CD8-positive, alpha-beta memory T cell (primary cell): ENCODE measurements around the gene CPAMD8. TPM values are rescaled to one million over a fixed set of nuclear protein-coding genes. Genes with fewer than 3 reads are reported as not detected.
"Not testable (repeated sequence)": the region's sequence is repeated elsewhere in the genome, so short reads cannot be mapped to it uniquely, and the experiment has no call there.

ENCODE experiments used
- CTCF ChIA-PET: fragments of 350-600 bp; sonication (Branson Sonifier 250); formaldehyde crosslinking; loops from one replicate; lab custom pipeline; 2021; ENCODE audit warnings: antibody characterized with exemption; lab: Charles Lee
- POLR2A ChIA-PET: fragments of 350-600 bp; sonication (Branson Sonifier 250); formaldehyde crosslinking; loops from one replicate; lab custom pipeline; 2021; ENCODE audit warnings: antibody characterized with exemption; lab: Charles Lee
- DNase-seq, 5 donors: peaks; one replicate each; pipeline versions ENCODE4 v3.0.0 to v3.0.0-alpha.2; 2020 to 2022; ENCODE audit warnings: mixed read lengths in 1 of 5
- H3K27ac ChIP-seq: one replicate; pipeline ENCODE4 v1.7.0; 2013; ENCODE audit warnings: low read depth, mild to moderate bottlenecking, low read length, moderate library complexity
- H3K27me3 ChIP-seq: 2 replicates; pipeline ENCODE4 v1.7.0; 2013; ENCODE audit warnings: low read length, mild to moderate bottlenecking; ENCODE audit not compliant: insufficient read depth, poor library complexity, severe bottlenecking
- H3K36me3 ChIP-seq: 2 replicates; pipeline ENCODE4 v1.7.0; 2013; ENCODE audit warnings: mild to moderate bottlenecking, low read length, moderate library complexity; ENCODE audit not compliant: insufficient read depth
- H3K4me1 ChIP-seq: 2 replicates; pipeline ENCODE4 v1.7.0; 2013; ENCODE audit warnings: mild to moderate bottlenecking, low read length, moderate library complexity; ENCODE audit not compliant: insufficient read depth
- H3K4me3 ChIP-seq: 2 replicates; pipeline ENCODE4 v1.7.0; 2013; ENCODE audit warnings: mild to moderate bottlenecking, low read length
- H3K9me3 ChIP-seq: 2 replicates; pipeline ENCODE4 v1.7.0; 2013; ENCODE audit warnings: mild to moderate bottlenecking, low read length
- H3K27ac Mint-ChIP-seq, 8 donors: one replicate each; pipeline ENCODE4 v1.8.0; 2020 to 2021; ENCODE audit warnings: mixed read lengths in 8 of 8, mild to moderate bottlenecking in 6 of 8, inconsistent platforms in 3 of 8, moderate library complexity in 3 of 8
- H3K27me3 Mint-ChIP-seq, 2 donors: one replicate each; pipeline ENCODE4 v1.8.0; 2020 to 2021; ENCODE audit warnings: mixed read lengths in 2 of 2, mild to moderate bottlenecking in 1 of 2, moderate library complexity in 1 of 2
- H3K36me3 Mint-ChIP-seq, 3 donors: one replicate each; pipeline ENCODE4 v1.8.0; 2020 to 2021; ENCODE audit warnings: mixed read lengths in 3 of 3, inconsistent platforms in 1 of 3, mild to moderate bottlenecking in 1 of 3
- H3K4me1 Mint-ChIP-seq, 3 donors: one replicate each; pipeline ENCODE4 v1.8.0; 2020 to 2021; ENCODE audit warnings: mixed read lengths in 3 of 3, inconsistent platforms in 1 of 3, mild to moderate bottlenecking in 1 of 3
- H3K4me3 Mint-ChIP-seq, 7 donors: one replicate each; pipeline ENCODE4 v1.8.0; 2020 to 2021; ENCODE audit warnings: mixed read lengths in 7 of 7, mild to moderate bottlenecking in 6 of 7, moderate library complexity in 4 of 7, inconsistent platforms in 2 of 7
- H3K9me3 Mint-ChIP-seq, 5 donors: one replicate each; pipeline ENCODE4 v1.8.0; 2020 to 2022; ENCODE audit warnings: mixed read lengths in 5 of 5, mild to moderate bottlenecking in 3 of 5, moderate library complexity in 2 of 5, inconsistent platforms in 1 of 5
- polyA plus RNA-seq: library from polyadenylated mRNA; unstranded; fragments of 300-500 nt; fragmentation: Illumina TruSeq; gene quantifications from one replicate; pipeline ENCODE4 v1.2.3, GENCODE V29; 2021
- total RNA-seq, 2 experiments: library from RNA; stranded (reverse); gene quantifications; one replicate each; pipeline ENCODE4 v1.2.3, GENCODE V29; 2021

Gene CPAMD8
- total and polyA plus RNA-seq, 3 experiments from 2014 or later = 0.07 to 0.74 (median 0.18) TPM

DNA sequence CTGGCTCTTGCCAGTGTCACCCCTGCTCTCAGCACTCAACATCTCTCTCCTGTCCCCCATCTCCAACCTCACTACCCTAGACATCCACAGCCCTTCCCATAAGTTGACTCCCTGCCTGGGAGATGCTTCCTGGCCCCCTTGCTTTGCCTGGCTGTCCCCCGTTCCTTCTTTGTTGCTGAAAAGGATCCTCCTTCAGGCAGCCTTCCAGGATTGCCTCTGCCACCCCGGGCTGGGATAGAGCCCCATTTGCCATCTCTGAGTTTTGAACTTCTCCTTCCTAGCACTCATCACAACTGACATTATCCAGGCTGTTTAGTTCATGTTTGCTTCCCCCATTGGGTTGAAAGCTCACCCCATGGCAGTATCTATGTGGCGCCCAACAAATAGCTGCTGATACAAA is 20.0 kb downstream of the CPAMD8 start:
- Mint-ChIP-seq H3K9me3 (no peaks in the 10 kb centered on the region), H3K36me3 (no peaks in the 10 kb centered on the region), H3K4me1 (peaks cover 9 to 11% (median 10%) of the 10 kb centered on the region in 3 donors), H3K27me3 (peaks cover 5 to 11% of the 10 kb centered on the region in 2 donors), H3K4me3 (no peak overlapping the region), H3K27ac (peak overlapping the region in 3 of 8 donors; percentile 31 to 72 (median 55))
- Histone ChIP-seq H3K36me3 (no peaks in the 10 kb centered on the region), H3K4me3 (no peak overlapping the region), H3K27me3 (no peaks in the 10 kb centered on the region), H3K4me1 (peaks cover 11% of the 10 kb centered on the region), H3K27ac (no peak overlapping the region), H3K9me3 (no peaks in the 10 kb centered on the region)
- POLR2A ChIA-PET = no interaction called here
- CTCF ChIA-PET = no interaction called here
- DNase-seq = no peak

DNA sequence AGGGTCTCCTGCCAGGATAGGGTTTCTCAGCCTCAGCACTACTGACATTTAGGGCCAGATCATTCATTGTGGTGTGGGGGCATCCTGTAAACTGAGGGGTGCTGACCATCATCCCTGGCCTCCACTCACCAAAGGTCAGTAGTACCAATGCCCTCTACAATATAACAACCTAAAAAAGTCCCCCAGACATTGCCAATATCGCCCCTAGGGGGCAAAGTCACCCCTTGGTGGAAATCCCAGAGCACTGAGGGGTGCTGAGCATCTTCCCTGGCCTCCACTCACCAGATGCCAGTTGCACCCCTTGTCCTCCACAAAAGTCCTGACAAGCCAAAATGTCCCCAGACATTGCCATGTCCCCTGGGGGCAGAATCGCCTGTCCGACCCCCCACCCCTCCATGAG is 21.6 kb downstream of the CPAMD8 start:
- Mint-ChIP-seq H3K4me1 (peaks cover 21 to 26% (median 22%) of the 10 kb centered on the region in 3 donors), H3K4me3 (no peak overlapping the region), H3K9me3 (no peaks in the 10 kb centered on the region), H3K27ac (peak overlapping the region in 3 of 8 donors; percentile 58 to 84 (median 70)), H3K27me3 (peaks cover 5 to 11% of the 10 kb centered on the region in 2 donors), H3K36me3 (no peaks in the 10 kb centered on the region)
- ChIA-PET POLR2A (no interaction called here), CTCF (no interaction called here)
- no peaks in the 10 kb centered on the region for H3K36me3 ChIP-seq
- no peak for DNase-seq
- no peak overlapping the region for H3K27ac ChIP-seq
- no peaks in the 10 kb centered on the region for H3K27me3 ChIP-seq
- peaks cover 27% of the 10 kb centered on the region for H3K4me1 ChIP-seq
- H3K9me3 ChIP-seq = no peaks in the 10 kb centered on the region
- H3K4me3 ChIP-seq = no peak overlapping the region

DNA sequence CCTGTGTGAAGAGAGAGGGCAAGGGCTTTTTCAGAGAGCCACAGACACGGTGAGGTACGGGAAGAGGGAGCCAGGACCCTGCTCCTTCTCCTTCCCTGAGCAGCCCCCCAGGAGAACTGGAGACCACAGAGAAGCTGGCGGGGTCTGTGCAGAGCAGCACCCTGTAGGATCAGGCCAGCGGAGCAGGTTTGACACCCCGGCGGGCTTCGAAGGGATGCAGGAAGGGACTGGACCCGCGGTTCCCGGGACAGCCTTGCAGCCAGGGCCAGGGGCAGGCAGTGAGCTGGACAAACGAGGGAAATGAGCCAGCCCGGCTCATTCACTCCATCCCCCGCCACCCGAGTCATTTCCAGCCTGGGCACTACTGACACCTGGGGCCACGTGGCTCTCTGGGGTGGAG is 22.2 kb downstream of the CPAMD8 start:
- no peak overlapping the region for H3K27ac ChIP-seq
- no peaks in the 10 kb centered on the region for H3K36me3 ChIP-seq
- H3K9me3 ChIP-seq = no peaks in the 10 kb centered on the region
- H3K9me3 Mint-ChIP-seq = no peaks in the 10 kb centered on the region
- no peak overlapping the region for H3K4me3 Mint-ChIP-seq
- peak in 1 of 5 donors; percentile 28 for DNase-seq
- H3K27me3 ChIP-seq = no peaks in the 10 kb centered on the region
- ChIA-PET CTCF (no interaction called here), POLR2A (no interaction called here)
- peaks cover 27% of the 10 kb centered on the region for H3K4me1 ChIP-seq
- no peaks in the 10 kb centered on the region for H3K36me3 Mint-ChIP-seq
- H3K27ac Mint-ChIP-seq = peak overlapping the region in 2 of 8 donors; percentile 68 to 70
- peaks cover 21 to 26% (median 22%) of the 10 kb centered on the region in 3 donors for H3K4me1 Mint-ChIP-seq
- peaks cover 5 to 8% of the 10 kb centered on the region in 2 donors for H3K27me3 Mint-ChIP-seq
- no peak overlapping the region for H3K4me3 ChIP-seq

DNA sequence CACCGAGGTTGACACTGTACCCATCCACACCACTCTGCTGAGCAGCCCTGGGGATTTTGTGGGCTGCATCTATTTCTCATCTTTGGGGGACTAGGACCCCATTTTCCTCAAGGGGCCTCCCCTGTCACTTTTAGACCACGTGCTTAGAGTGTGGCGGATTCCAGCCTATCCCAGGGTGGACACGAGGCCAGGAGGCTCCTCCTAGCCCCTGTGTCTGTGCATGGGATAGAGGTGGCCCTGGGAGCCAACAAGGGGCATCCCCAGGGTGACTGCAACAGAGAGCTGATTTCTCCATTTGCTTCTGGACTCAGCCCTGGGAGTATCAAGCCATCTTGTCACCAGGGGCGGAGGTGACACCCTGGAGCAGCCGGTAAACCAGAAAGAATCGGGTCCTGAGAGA is 24.2 kb downstream of the CPAMD8 start:
- no peaks in the 10 kb centered on the region for H3K36me3 ChIP-seq
- Mint-ChIP-seq H3K27me3 (peaks cover 5 to 10% of the 10 kb centered on the region in 2 donors), H3K27ac (peak overlapping the region in 5 of 8 donors; percentile 6 to 95 (median 87)), H3K4me3 (peak overlapping the region in 3 of 7 donors; percentile 56 to 78 (median 62)), H3K4me1 (peaks cover 21 to 26% (median 22%) of the 10 kb centered on the region in 3 donors), H3K36me3 (peaks cover 0 to 4% (median 2%) of the 10 kb centered on the region in 3 donors), H3K9me3 (peaks cover 0 to 6% (median 3%) of the 10 kb centered on the region in 5 donors)
- ChIA-PET CTCF (no interaction called here), POLR2A (no interaction called here)
- peaks cover 27% of the 10 kb centered on the region for H3K4me1 ChIP-seq
- H3K4me3 ChIP-seq = no peak overlapping the region
- DNase-seq = no peak
- H3K9me3 ChIP-seq = no peaks in the 10 kb centered on the region
- no peak overlapping the region for H3K27ac ChIP-seq
- H3K27me3 ChIP-seq = no peaks in the 10 kb centered on the region

DNA sequence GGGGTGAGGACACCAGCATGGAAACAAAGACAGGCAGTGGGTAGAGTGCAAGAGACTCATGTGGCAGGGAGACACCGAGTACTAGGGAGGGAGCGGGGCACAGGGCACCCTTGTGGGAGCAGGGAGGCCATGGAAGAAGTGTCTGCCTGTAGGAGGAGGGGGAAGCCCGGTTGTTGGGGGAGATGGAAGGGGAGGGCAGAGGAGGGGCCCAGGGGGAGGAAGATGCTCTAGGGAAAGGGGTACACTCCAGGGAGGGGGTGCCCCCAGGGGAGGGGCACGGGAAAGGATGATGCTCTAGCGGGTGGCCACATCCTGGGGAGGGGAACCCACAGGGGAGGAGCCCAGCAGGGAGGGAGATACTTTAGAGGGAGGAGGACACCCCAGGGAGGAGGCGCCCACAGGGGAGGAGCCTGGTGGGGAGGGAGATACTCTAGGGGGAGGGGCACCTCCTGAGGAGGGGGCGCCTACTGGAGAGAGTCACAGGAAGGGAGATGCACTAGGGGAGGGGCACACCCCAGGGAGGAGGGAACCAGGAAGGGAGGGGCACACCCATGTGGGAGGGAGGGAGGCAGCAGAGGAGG is 24.9 kb downstream of the CPAMD8 start:
- Mint-ChIP-seq H3K4me1 (peaks cover 21 to 26% (median 22%) of the 10 kb centered on the region in 3 donors), H3K27me3 (peaks cover 5 to 8% of the 10 kb centered on the region in 2 donors), H3K4me3 (peak overlapping the region; percentile 56 to 90 (median 71)), H3K36me3 (peaks cover 0 to 4% (median 2%) of the 10 kb centered on the region in 3 donors), H3K27ac (peak overlapping the region; percentile 32 to 99 (median 88)), H3K9me3 (peaks cover 0 to 6% (median 3%) of the 10 kb centered on the region in 5 donors)
- Histone ChIP-seq H3K36me3 (no peaks in the 10 kb centered on the region), H3K27ac (no peak overlapping the region), H3K9me3 (no peaks in the 10 kb centered on the region), H3K27me3 (no peaks in the 10 kb centered on the region), H3K4me3 (peak overlapping the region; percentile 62), H3K4me1 (peaks cover 27% of the 10 kb centered on the region)
- DNase-seq = peak; percentile 58 to 90 (median 87)
- ChIA-PET CTCF (no interaction called here), POLR2A (no interaction called here)

DNA sequence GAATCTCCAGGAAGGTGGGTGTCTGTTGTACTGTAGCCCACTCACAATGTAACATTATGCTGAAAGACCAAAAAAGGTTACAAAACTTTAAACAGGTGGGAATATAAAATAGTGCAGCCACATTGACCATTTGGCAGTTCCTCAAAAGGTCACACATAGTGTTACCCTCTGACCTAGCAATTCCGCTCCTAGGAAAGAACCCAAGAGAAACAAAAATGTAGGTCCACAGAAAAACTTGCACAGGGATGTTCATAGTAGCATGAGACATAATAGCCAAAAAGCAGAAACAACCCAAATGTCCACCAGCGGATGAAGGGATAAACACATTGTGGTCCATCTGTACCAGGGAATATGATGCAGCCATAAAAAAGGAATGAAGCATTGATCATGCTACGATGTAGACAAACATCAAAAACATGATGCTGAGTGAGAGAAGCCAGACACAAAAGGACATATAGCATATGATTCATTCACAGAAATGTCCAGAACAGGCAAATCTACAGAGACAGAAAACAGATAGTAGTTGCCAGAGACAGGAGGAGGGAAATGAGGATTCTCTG is 27.9 kb downstream of the CPAMD8 start:
- H3K27me3 ChIP-seq = no peaks in the 10 kb centered on the region
- no peaks in the 10 kb centered on the region for H3K9me3 ChIP-seq
- no peak overlapping the region for H3K27ac ChIP-seq
- Mint-ChIP-seq H3K27ac (peak overlapping the region in 3 of 8 donors; percentile 48 to 54 (median 52)), H3K4me1 (peaks cover 21 to 26% (median 22%) of the 10 kb centered on the region in 3 donors), H3K4me3 (peak overlapping the region in 1 of 7 donors; percentile 66), H3K36me3 (peaks cover 0 to 4% (median 4%) of the 10 kb centered on the region in 3 donors), H3K27me3 (peaks cover 4 to 5% of the 10 kb centered on the region in 2 donors), H3K9me3 (peaks cover 0 to 7% (median 6%) of the 10 kb centered on the region in 5 donors)
- H3K4me1 ChIP-seq = peaks cover 27% of the 10 kb centered on the region
- POLR2A ChIA-PET = no interaction called here
- DNase-seq = no peak
- no peaks in the 10 kb centered on the region for H3K36me3 ChIP-seq
- no peak overlapping the region for H3K4me3 ChIP-seq
- CTCF ChIA-PET = no interaction called here

DNA sequence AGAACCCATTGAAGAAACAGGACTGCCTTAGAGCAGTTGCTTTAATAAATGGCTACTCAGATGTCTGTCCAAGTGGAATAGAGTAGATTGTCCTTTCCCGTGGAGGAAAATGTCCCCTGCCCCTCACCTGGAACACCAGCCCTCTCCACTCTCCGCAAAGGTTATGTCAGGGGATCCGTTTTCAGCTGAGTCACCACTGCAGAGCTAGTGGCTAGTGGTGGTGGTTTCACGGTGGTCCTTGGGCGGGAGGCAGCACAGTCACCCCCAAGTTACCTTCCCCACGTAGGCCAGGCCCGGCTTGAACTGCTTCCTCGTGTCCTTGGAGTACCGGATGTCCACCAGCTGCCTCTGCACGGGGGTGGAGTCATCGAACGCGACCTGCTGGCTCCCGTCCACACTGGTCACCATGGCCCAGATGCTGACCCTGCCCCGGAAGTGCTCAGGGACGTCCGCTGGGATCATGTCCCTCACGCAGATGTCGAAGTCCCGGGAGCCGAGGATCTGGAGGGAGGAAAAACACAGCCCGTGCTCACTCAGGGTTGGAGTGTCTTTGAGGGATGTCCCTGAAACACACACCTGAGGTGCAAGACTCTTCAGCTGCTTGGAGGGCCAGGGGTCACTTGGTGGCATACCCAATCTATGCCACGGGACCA is 29.6 kb downstream of the CPAMD8 start:
- H3K9me3 ChIP-seq, H3K27me3 ChIP-seq, H3K27me3 Mint-ChIP-seq, H3K4me3 ChIP-seq, POLR2A ChIA-PET, CTCF ChIA-PET, H3K36me3 ChIP-seq, H3K36me3 Mint-ChIP-seq, H3K4me3 Mint-ChIP-seq, DNase-seq, H3K27ac ChIP-seq: not testable (repeated sequence)
- Mint-ChIP-seq H3K27ac (peak overlapping the region in 1 of 8 donors; percentile 29), H3K4me1 (peaks cover 15 to 19% (median 16%) of the 10 kb centered on the region in 3 donors), H3K9me3 (peaks cover 2 to 10% (median 7%) of the 10 kb centered on the region in 5 donors)
- peaks cover 20% of the 10 kb centered on the region for H3K4me1 ChIP-seq

DNA sequence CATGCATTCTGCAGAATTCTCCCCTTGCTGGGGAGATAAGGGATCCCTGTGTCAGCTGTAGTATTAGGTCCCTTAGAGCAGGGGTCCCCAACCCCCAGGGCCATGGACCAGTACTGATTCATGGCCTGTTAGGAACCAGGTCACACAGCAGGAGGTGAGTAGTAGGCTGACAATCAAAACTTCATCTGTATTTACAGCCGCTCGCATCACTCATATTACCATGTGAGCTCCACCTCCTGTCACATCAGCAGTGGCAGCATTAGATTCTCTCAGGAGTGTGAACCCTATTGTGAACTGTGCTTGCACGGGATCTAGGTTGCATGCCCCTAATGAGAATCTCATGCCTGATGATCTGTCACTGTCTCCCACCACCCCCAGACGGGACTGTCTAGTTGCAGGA is 37.9 kb downstream of the CPAMD8 start:
- H3K27me3 ChIP-seq = no peaks in the 10 kb centered on the region
- no peak for DNase-seq
- CTCF ChIA-PET = no interaction called here
- H3K4me3 ChIP-seq = no peak overlapping the region
- peak overlapping the region in 1 of 8 donors; percentile 21 for H3K27ac Mint-ChIP-seq
- H3K4me1 ChIP-seq = no peaks in the 10 kb centered on the region
- no peaks in the 10 kb centered on the region for H3K36me3 ChIP-seq
- no peaks in the 10 kb centered on the region for H3K9me3 ChIP-seq
- peaks cover 0 to 10% (median 2%) of the 10 kb centered on the region in 3 donors for H3K36me3 Mint-ChIP-seq
- H3K4me1 Mint-ChIP-seq = no peaks in the 10 kb centered on the region
- POLR2A ChIA-PET = no interaction called here
- no peak overlapping the region for H3K4me3 Mint-ChIP-seq
- H3K9me3 Mint-ChIP-seq = peaks cover 4 to 15% (median 9%) of the 10 kb centered on the region in 5 donors
- no peak overlapping the region for H3K27ac ChIP-seq
- H3K27me3 Mint-ChIP-seq = peaks cover 11 to 18% of the 10 kb centered on the region in 2 donors
